ENCODE measurements around the gene NTMT1. TPM values are rescaled to one million over a fixed set of nuclear protein-coding genes. Genes with fewer than 3 reads are reported as not detected.

NTMT1 gene
- total RNA-seq, 1 experiment from 2014 or later: 87.1 TPM

- Histone ChIP-seq H3K27ac (ENCODE audit: low read depth, low read length, poor library complexity, severe bottlenecking) (no peak overlapping the region), H3K4me1 (ENCODE audit: insufficient read depth, low read length, poor library complexity, severe bottlenecking) (peaks cover 5% of the 10 kb centered on the region), H3K36me3 (ENCODE audit: insufficient read depth, low read length, poor library complexity, severe bottlenecking) (no peaks in the 10 kb centered on the region), H3K27me3 (replicated peaks; ENCODE audit: insufficient read depth, low read depth, low read length, poor library complexity) (no peaks in the 10 kb centered on the region), H3K4me3 (ENCODE audit: low read depth, low read length, poor library complexity, severe bottlenecking) (no peak overlapping the region), H3K9me3 (ENCODE audit: low read depth, low read length, poor library complexity, severe bottlenecking) (no peaks in the 10 kb centered on the region)
- intact Hi-C loops (cut with micrococcal nuclease; ENCODE audit: unreplicated experiment): no loop called here
- ChIA-PET CTCF (no interaction called here), POLR2A (ENCODE audit: low non-redundant PET) (no interaction called here)
- TF ChIP-seq, protein P1, sequence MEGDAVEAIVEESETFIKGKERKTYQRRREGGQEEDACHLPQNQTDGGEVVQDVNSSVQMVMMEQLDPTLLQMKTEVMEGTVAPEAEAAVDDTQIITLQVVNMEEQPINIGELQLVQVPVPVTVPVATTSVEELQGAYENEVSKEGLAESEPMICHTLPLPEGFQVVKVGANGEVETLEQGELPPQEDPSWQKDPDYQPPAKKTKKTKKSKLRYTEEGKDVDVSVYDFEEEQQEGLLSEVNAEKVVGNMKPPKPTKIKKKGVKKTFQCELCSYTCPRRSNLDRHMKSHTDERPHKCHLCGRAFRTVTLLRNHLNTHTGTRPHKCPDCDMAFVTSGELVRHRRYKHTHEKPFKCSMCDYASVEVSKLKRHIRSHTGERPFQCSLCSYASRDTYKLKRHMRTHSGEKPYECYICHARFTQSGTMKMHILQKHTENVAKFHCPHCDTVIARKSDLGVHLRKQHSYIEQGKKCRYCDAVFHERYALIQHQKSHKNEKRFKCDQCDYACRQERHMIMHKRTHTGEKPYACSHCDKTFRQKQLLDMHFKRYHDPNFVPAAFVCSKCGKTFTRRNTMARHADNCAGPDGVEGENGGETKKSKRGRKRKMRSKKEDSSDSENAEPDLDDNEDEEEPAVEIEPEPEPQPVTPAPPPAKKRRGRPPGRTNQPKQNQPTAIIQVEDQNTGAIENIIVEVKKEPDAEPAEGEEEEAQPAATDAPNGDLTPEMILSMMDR (conservative IDR thresholded peaks at IDR 0.05; ENCODE audit: low read depth, low read length): no peak
- TF ChIP-seq EZH2 (IDR thresholded peaks at IDR 0.05; ENCODE audit: borderline replicate concordance, low read depth, low read length, poor library complexity, severe bottlenecking): no peak
- BruUV-seq (replicated peaks): no TSS peak
- DNase-seq (ENCODE audit: low spot score): no peak
These were observed 45.6 kb upstream of the NTMT1 start for GRCh38 chr9:129580211-129580915.

DNA sequence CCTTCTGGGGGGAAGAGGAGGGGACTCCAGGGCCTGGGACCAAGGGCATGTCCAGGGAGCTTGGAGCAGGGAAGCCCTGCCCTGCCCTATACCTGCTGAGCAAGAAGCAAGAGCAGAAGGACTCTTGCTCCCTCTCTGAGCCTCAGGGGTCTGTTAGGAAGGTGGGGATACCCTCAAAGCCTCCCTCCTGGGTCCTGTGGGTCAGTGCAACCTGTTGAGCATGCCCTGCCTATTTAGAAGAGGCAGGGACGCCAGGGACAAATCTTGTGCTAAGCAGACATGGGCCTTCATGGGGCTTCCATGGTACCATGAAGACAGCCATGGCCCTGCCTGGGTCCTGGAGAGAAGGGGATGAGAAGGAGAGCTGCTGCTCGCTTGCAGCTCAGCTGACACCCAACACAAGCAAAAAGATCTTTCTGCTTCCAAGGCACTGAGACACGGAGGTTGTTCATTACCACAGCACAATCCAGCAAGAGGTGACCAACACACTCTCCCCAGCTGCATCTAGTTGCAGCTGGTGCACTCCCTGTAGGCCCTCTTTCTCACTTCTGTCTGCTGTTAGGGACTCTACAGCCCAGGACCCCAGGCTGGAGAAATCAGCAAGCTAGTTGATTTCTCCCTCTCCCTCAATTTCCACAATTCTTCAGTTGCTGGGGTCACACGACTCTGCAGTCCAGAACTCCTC, 44.3 kb upstream of the NTMT1 start:
- DNase-seq (ENCODE audit: low spot score): no peak
- intact Hi-C loops (cut with micrococcal nuclease; ENCODE audit: unreplicated experiment): no loop called here
- ChIA-PET POLR2A (ENCODE audit: low non-redundant PET) (no interaction called here), CTCF (no interaction called here)
- H3K4me3 ChIP-seq (ENCODE audit: low read depth, low read length, poor library complexity, severe bottlenecking): no peak overlapping the region
- H3K4me1 ChIP-seq (ENCODE audit: insufficient read depth, low read length, poor library complexity, severe bottlenecking): peaks cover 9% of the 10 kb centered on the region
- no peaks in the 10 kb centered on the region for H3K36me3 ChIP-seq (ENCODE audit: insufficient read depth, low read length, poor library complexity, severe bottlenecking)
- H3K27me3 ChIP-seq (replicated peaks; ENCODE audit: insufficient read depth, low read depth, low read length, poor library complexity): no peaks in the 10 kb centered on the region
- BruUV-seq (replicated peaks): no TSS peak
- no peak overlapping the region for H3K27ac ChIP-seq (ENCODE audit: low read depth, low read length, poor library complexity, severe bottlenecking)
- TF ChIP-seq EZH2 (IDR thresholded peaks at IDR 0.05; ENCODE audit: borderline replicate concordance, low read depth, low read length, poor library complexity, severe bottlenecking): no peak
- TF ChIP-seq, protein P1 (conservative IDR thresholded peaks at IDR 0.05; ENCODE audit: low read depth, low read length): no peak
- no peaks in the 10 kb centered on the region for H3K9me3 ChIP-seq (ENCODE audit: low read depth, low read length, poor library complexity, severe bottlenecking)

- no TSS peak for BruUV-seq (replicated peaks)
- Histone ChIP-seq H3K27me3 (replicated peaks; ENCODE audit: insufficient read depth, low read depth, low read length, poor library complexity) (no peaks in the 10 kb centered on the region), H3K36me3 (ENCODE audit: insufficient read depth, low read length, poor library complexity, severe bottlenecking) (no peaks in the 10 kb centered on the region), H3K4me1 (ENCODE audit: insufficient read depth, low read length, poor library complexity, severe bottlenecking) (peaks cover 12% of the 10 kb centered on the region), H3K9me3 (ENCODE audit: low read depth, low read length, poor library complexity, severe bottlenecking) (no peaks in the 10 kb centered on the region), H3K4me3 (ENCODE audit: low read depth, low read length, poor library complexity, severe bottlenecking) (no peak overlapping the region), H3K27ac (ENCODE audit: low read depth, low read length, poor library complexity, severe bottlenecking) (no peak overlapping the region)
- DNase-seq (ENCODE audit: low spot score): no peak
- ChIA-PET CTCF (interaction anchor here (0.5 kb wide), 1 partner anchor 1634 kb away, joined by 3 read pairs; no protein-coding TSS in a partner anchor), POLR2A (ENCODE audit: low non-redundant PET) (interaction anchor here (0.7 kb wide), 1 partner anchor 26 kb away, joined by 3 read pairs; no protein-coding TSS in a partner anchor)
- intact Hi-C loops (cut with micrococcal nuclease; ENCODE audit: unreplicated experiment): no loop called here
- TF ChIP-seq EZH2 (IDR thresholded peaks at IDR 0.05; ENCODE audit: borderline replicate concordance, low read depth, low read length, poor library complexity, severe bottlenecking): no peak
- TF ChIP-seq, protein P1 (conservative IDR thresholded peaks at IDR 0.05; ENCODE audit: low read depth, low read length): no peak
These were observed 43.1 kb upstream of the NTMT1 start for GRCh38 chr9:129582855-129583254.
